Renal cortex interstitium (tissue), 11 donors: ENCODE results near the gene DNAJC5. TPM values are rescaled to one million over a fixed set of nuclear protein-coding genes. Genes with fewer than 3 reads are reported as not detected.
"Not testable (repeated sequence)": the region's sequence is repeated elsewhere in the genome, so short reads cannot be mapped to it uniquely, and the experiment has no call there.

ENCODE experiments used
- DNase-seq, 11 donors: peaks; one replicate each; pipeline ENCODE4 v3.0.0-alpha.2; 2013; ENCODE audit warnings: low read depth in 9 of 11, low spot score in 4 of 11; ENCODE audit errors: extremely low read depth in 1 of 11
- polyA plus RNA-seq, 3 donors: library from polyadenylated mRNA; unstranded; fragments of 120-200 nt; gene quantifications; one replicate each; pipeline ENCODE4 v1.2.1, GENCODE V29; 2013; ENCODE audit not compliant: insufficient read length in 3 of 3

Gene DNAJC5
- polyA plus RNA-seq, 3 donors, result 26.2 to 33.0 (median 31.4) TPM

DNA sequence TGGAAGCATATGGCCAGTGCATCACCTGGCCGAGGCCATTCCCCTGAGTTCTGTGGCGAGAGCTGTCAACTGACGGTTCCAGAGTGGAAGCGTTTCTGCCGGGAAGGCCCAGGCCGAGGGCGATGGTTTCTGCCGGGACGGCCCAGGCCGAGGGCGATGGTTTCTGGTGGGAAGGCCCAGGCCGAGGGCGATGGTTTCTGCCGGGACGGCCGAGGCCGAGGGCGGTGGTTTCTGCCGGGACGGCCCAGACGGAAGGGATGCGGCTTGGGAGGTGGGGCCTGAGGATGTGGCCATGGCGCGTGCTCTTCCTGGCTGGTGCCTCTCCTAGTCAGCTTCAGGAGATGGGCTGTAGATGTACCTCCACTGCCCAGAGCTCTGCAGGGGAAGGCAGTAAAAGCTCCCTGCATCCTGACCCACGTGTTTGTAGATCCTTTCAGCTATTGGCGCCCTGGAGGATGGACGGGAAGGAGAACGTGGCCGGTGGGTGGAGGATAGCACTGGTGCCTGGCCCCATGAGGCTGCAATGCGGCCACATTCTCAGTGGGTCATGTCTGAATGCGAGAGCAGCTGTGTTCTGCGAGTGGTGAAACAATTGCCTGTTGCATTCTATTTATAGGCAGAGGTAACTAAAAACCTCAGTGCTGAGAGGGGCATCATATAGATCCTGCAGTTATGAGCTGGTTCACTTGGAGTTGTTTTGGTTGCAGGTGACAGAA lies 17.0 kb upstream of the DNAJC5 start:
- DNase-seq, result no peak

DNA sequence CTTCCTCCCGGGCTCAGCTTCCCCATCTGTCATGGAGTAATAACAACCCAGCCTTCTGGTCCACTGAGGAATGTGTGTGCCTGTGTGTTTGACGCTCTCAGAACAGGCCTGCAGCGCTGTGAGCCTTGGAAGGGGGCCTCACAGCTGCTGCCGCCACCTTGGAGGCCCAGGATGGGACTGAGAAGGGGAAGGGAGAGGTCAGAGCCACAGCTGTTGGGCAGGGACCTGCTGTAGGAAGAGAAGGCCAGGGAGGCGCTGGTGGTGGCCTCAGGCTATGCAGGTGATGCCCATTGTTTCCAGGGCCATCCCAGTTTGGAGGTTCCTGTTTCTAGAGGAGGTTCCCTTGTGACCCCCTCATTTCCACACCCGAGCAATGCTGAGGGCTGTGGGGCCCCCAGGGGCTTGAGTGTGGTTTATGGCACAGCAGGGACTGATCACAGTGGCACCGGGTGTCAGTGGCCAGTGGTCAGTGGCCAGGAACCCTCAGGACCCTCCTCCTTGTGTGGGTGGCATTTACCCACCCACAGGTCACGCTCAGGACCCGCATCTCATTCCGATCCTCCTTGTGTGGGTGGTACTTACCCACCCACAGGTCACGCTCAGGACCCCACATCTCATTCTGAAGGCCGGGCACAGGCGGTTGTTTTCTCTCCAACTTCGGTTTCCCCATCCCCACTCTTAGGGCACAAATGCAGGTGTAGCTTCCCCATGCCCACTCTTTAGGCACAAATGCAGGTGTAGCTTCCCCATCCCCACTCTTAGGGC lies 15.8 kb upstream of the DNAJC5 start:
- no peak for DNase-seq

DNA sequence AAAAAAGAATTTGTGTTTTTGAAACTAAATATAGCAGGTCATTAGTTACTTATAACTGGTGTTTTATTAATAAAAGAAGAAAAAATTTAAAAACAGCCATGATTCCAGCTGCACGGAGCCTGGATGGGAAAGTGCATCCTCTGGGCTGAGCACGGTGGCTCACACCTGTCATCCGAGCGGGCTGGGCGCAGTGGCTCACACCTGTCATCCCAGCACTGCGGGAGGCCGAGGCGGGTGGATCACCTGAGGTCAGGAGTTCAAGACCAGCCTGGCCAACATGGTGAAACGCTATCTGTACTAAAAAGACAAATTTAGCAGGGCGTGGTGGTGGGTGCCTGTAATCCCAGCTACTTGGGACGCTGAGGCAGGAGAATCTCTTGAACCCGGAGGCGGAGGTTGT lies 14.0 kb upstream of the DNAJC5 start:
- not testable (repeated sequence) for DNase-seq

DNA sequence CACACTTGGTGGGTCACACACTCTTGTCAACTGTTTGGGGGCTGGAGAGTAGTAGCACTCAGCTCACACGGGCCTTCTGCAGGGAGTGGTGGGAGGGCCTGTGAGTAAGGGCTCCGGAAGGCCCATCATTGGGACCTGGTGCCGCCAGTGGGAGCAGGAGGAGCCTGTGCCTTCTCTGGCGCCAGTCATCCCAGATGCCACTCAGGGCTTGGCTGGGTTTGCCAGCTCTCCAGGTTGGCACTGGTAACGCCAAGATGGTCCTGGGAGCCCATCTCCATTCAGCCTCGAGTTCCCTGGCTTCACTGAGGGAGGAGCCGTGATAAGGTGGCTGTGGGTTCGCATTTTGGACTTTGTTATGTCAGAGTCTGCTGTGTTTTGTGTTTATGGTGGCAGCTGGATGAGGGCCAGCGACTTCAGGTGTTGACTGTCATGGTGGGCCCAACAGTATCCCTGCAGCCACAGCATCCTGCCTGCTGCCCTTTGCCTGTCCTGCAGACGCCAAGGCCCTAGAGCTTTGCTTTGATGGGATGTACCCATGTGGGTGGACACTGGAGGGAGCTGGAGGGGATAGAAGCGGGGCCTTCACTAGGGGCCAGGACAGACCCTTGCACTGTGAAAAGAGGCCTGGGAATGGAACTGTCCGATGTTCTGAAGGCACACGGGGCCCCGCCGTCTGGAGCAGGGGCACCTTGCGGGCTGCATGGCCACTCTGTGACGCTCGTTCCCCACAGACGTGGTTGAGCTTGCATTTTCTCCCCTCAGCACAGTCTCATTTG lies 13.3 kb upstream of the DNAJC5 start:
- DNase-seq, result no peak

DNA sequence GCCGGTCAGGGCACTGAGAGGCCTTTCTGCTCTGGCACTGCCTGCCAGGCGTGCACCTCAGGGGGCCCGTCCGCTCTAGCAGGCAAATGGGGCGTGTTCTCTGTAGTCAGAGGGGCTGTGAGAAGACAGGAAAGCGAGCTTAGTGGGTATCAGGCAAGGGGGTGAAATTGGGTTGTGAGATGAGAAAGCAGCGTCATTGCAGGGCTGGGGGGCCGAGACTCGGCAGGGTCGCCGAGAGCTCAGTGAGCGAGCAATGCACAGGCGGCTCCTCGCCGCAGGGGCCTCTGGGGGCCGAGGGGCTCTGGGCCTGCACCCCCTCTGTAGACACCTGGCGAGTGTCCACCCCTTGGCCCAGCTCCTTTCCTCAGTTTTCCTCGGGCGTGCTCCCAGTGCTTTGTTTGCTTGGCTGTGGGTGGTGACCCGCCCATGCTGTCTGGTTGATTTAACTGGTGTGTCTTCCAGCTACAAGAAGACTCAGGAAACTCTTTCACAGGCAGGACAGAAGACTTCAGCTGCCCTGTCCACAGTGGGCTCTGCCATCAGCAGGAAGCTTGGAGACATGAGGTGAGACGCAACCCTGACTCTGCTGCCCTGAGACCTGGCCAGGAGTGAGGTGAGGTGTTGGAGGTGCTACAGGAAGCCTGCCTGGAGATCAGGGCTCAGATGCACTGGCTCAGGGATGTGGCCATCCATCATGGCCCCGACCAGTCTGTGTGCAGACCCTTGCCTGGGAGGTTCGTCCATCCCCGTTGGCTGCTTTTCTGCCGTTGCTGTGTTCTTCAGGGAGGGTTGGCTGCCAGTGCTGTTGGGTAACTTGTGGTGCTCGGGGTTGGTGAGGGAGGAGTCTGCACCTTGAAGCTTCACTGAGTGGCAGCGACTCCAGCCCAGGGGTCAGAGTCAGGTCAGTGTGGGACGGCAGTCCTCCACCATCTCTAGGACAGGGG lies 12.4 kb upstream of the DNAJC5 start:
- no peak for DNase-seq

DNA sequence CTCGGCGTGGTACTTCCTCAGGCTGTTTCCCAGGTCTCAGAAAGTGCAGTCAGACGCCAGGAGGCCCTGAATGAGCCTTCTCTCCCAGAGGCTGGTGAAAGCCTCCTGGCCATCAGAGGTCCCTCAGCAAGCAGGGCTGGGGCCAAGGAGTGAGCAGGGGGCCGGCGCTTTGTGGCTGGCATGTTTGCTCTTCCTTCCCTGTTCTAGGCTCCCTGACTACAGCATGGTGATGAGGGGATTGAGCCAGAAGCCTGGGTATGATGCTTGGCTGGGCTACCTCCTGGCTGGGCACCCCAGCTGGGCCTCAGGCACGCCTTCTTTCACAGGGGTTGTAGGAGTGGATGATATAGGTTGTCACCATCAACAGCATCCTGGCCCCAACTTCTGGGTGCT lies 11.7 kb upstream of the DNAJC5 start:
- no peak for DNase-seq

DNA sequence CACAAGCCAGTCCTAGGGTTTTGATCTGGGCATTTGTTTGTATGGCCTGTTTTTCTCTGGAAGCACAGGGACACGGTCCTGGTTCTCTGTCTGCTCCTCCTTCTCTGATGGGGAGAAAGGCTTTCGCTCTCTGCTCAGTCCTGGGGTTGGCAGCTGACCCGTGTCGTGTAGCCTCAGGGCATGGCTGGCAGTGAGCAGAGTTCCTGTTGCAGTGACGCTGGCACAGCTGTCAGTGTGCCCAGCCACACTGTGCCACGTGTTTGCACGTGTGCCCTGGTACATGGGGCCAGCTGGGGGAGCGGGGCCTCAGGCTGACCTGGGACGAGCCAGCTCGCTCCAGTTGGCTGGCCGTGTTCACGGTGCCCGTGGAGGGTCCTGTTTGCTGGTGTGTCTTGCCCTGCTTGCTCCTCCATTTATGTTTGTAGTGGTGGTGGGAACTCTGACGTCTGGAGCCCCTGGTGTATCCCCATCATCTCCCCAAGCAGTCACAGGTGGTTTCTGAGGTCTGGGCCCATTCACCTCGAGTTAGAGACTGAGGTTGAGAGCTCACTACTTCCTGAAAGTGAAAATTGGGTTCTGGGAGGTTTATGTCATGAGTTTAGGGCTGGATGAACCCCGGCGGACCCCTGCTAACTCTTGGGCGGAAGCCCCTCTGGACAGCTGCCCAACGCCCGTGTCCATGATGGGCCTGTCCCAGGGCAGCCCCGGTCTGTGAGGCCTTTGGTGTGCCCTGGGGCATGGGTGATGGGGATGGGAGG lies 10.2 kb upstream of the DNAJC5 start:
- DNase-seq, result no peak

DNA sequence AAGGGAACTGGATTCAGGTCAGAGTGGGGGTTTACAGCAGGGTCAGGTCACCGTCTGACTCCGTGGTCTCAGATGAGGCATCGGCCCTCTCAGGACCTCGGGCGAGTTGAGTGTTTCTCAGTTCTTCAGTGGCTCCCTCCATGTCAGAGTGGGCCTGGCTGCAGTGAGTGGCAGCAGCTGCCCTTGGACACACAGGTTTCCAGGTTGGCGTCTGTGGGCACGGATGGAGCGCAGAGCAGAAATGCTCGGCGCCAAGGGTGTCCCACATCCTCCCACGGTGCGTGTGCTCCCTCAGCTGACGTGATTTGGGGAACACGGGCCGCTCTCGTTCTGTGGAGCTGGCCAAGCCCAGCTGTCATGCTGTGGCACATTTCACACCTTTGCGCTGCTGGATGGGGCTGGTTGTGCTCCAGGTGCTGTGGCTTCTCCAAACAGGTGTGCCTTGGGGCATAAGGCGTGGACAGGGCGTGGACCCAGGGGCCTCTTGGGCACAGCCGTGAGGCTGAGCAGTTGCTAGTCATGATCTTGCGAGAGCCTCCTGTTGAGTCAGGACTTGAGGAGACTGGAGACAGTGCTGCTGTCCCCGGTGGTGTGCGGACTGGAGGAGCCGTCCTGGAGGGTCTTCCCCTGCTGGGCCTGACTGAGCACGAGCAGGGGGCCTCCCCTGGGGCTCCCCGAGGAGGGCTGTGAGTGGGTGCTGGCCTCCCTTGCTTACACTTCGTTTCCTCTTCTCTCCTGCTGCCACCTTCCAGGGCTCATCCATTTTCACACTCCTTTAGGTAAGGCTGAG lies 9.5 kb upstream of the DNAJC5 start:
- no peak for DNase-seq

DNA sequence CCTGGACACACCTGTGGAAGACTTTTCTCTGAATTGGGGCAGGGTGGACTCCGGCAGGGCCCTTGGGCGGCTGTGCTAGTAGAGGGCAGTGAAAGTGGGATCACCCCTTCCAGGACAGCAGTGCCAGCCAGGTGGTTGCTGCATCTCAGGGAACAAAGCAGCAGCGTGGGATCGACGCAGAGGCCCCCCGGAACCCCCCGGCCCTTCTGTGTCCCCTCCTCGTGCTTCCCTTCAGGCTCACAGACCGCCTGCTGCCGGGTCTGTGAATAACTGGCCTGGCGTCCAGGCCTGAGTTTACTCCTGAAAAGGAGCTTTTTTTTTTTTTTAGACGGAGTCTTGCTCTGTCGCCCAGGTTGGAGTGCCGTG lies 8.9 kb upstream of the DNAJC5 start:
- DNase-seq, result no peak

DNA sequence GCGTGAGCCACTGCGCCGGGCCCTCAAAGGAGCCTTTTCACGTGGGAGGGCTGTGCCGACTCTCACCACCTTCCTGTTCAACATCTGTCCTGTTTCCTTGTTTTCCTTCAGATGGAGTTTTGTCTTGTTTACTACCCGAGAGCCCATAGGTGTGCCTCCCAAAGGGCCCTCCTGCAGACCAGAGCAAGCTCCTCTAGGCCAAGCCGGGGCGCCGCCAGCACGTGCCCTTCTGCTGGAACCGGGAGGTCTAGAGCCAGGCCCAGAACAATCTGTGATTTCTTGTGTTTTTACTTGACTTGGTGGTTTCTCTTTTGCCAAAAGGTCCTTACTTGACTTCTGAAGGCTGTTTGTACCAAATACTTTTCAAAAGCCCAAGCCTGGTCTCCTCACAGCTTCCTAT lies 8.0 kb upstream of the DNAJC5 start:
- DNase-seq, result no peak

DNA sequence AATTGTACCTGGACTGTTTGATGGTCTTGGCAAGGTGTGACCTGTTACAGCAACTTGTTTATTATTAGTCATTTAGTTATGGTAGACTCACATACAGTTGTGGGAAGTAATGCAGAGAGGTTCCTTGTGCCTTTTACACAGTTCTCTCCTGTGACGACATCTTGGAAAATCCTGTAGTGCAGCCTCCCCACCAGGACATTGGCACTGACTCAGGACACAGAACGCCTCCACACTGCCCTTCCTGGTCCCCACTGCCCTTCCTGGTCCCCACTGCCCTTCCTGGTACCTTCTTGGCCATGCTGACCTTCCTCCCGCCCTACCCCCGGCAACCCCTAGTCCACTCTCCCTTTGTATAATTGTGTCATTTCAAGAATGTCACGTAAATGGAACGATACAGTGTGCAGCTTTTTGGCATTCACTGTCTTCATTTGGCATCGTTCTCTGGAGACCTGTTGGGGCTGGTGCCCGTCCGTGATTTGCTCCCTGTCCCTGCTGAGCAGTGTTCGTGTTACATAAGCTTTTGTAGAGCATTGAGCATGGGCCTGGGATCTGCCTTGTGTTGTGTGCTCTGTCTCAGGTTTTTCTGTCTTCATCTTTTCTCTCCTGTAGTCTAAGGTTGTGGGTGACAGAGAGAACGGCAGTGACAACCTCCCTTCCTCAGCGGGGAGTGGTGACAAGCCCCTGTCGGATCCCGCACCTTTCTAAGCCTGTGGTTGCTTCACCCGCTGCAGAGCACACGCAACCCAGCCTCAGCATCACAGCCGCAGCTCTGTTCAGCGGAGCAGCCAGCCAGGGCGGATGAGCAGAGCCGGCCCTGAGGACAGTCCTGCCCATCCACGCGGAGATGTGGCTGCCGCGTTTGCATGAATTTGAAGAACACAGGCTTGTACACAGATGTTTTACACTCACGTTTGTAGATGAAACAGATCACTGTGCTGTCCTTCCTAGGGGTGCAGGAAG lies 5.4 kb upstream of the DNAJC5 start:
- no peak for DNase-seq

DNA sequence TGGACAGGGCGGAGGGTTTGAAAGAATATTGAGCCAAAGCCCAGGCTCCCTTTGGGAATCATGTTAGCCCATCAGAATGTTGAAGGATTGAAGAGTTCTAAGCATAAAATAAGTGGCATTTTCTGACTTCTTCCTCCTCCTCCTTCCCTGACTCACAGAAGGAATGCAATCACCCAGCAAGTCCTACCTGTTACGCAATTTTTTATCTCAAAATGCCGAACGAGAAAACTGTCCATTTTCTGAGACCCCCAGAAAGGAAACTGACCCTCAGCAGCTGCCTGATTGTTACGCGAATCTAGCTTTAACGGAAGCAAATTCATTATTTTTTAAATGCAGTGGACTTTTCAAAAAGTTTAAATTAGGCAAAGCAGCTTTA lies 4.7 kb upstream of the DNAJC5 start:
- DNase-seq, result no peak

DNA sequence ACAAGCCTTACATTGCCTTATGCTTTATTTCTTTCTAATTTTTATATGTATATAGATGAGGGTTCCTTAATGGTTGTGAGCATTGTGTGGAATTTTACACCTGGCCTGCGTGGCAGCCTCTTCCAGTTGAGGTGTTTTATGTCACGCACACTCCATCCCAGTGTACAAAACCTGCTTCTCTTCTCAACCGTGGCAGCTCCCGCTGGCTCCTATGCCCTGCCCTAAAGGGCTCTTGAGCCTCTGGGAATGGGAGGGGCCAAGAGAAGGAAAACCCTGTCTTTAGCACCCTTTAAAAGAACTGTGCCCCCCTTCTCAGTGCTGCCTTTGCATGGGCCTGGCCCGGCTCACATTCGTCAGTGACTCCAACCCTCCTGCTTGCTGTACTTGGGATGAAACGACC lies 4.3 kb upstream of the DNAJC5 start:
- no peak for DNase-seq

DNA sequence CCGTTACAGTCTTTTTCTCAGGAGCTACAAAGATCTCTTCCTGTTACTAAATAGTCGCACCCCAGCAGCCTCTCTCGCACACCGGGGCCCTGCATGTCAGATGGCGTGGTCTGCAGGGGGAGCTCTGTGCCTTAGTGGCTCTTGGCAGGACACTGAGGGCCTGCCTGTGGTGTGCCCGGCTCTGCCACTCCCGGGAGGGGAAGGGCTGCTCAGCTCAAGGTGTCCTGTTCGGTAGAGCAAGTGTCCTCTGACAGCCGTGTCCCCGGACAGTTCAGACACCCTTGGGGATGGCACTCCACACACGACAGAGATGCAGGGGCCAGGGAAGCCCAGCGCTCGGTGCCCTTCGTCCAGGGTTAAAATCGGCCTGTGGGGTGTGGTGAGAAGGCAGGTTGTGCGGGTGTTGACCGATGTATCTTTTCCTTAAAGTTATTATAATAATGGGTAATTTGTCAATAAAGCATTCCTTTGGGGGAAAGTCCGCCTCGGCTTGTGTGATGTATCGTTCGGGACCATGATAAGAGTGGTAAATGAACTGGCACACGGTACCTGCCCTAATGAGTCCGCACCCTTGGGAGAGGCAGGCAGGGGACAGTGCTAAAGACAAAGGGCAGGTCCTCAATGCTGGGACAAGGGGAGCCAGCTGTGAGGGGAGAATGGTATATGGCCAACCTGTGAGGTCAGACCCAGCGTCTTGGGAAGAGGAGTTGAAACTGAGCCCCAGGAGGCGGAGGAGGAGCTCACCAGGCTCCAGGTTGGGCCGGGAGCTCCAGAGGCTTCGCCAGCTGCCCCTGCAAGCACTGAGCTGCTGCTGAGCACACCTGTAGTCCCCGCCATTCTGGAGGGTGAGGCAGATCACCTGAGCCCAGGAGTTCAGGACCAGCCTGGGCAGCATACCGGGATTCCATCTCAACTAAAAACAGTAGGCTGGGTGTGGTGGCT lies 3.6 kb upstream of the DNAJC5 start:
- no peak for DNase-seq

DNA sequence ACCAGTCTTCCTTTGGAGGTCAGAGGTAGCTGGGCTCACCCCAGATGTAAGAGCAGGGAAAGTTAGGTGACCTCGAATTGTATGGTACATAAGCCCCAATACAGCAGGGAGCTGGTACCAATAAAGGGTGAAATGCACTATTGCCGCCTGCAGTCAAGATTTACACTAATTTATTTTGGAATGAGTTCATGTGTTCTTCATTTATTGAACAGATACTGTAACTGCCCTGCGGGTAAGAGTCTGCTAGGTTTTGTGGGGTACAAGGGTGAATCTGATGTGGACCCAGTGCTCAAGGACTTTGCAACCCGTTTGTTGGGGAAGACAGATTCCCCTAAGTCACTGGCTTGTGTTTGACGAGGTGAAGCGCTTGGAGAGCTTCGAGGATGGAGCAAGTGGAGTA lies 2.5 kb upstream of the DNAJC5 start:
- no peak for DNase-seq

DNA sequence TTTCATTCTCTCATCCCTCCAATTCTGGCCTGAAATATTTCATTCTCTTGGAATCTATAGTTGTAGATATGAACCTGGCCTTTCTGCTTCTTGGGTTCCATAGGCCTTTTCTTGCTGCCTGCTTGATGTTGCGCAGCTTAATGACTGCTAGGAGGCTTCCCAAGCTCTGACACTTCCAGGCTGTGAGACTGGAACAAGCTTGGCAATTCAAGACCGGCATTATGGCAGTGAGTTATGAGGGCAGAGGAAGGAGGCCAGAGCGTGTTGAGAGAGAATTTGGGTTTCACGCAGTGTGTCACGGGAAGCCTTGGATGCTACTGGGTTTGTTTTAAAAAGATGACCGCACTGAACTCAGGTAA lies 948 bp upstream of the DNAJC5 start:
- DNase-seq, result no peak
